GM20000 (cell line): Measurements from ENCODE around the gene SAG.
"Not testable (repeated sequence)": the region's sequence is repeated elsewhere in the genome, so short reads cannot be mapped to it uniquely, and the experiment has no call there.

Experiments used
- DNase-seq: peaks from one replicate; pipeline ENCODE4 v3.0.0; 2012; ENCODE audit warnings: low spot score
- CTCF ChIP-seq: IDR thresholded peaks from 2 replicates; pipeline ENCODE4 v1.5.1; 2012; ENCODE audit warnings: mild to moderate bottlenecking, control low read depth; ENCODE audit errors: extremely low read depth, missing control alignments

Gene SAG

GRCh38 chr2:233369462-233369861 is 61.8 kb downstream of the SAG start:
- TF ChIP-seq CTCF = no peak
- no peak for DNase-seq

GRCh38 chr2:233369897-233370685 is 62.5 kb downstream of the SAG start:
- TF ChIP-seq CTCF = no peak
- DNase-seq = no peak

- DNase-seq = no peak
Measured at GRCh38 chr2:233371641-233372040, 64.0 kb downstream of the SAG start.

GRCh38 chr2:233372855-233373254 is 65.2 kb downstream of the SAG start:
- DNase-seq = no peak
- no peak for TF ChIP-seq CTCF

More at GRCh38 chr2:233371641-233372040, 64.0 kb downstream of the SAG start:
- TF ChIP-seq CTCF = no peak

GRCh38 chr2:233373316-233373715 is 65.7 kb downstream of the SAG start:
- DNase-seq = no peak
- TF ChIP-seq CTCF = no peak

GRCh38 chr2:233374776-233375175 is 67.2 kb downstream of the SAG start:
- not testable (repeated sequence) for DNase-seq

GRCh38 chr2:233375490-233376314 is 68.1 kb downstream of the SAG start:
- no peak for DNase-seq
- no peak for TF ChIP-seq CTCF
